Loucy (cell line): Measurements from ENCODE around the gene ADGRL4.
"Not testable (repeated sequence)": the region's sequence is repeated elsewhere in the genome, so short reads cannot be mapped to it uniquely, and the experiment has no call there.

Experiments used
- H2AFZ ChIP-seq: fragments of 200-600 bp; sonication (generic); 2 replicates; pipeline ENCODE4 v1.6.0; 2016; ENCODE audit warnings: antibody characterized with exemption, mild to moderate bottlenecking, low read length, moderate library complexity
- H3F3A ChIP-seq: fragments of 200-600 bp; 2 replicates; pipeline ENCODE4 v1.6.0; 2016; ENCODE audit warnings: antibody characterized with exemption, low read depth, mild to moderate bottlenecking
- H3K27me3 ChIP-seq: fragments of 200-600 bp; sonication (generic); 2 replicates; pipeline ENCODE4 v1.6.1; 2014; ENCODE audit warnings: low read length, mild to moderate bottlenecking; ENCODE audit not compliant: insufficient read depth, poor library complexity, severe bottlenecking
- H3K36me3 ChIP-seq: fragments of 200-600 bp; sonication (generic); 2 replicates; pipeline ENCODE4 v1.6.1; 2016; ENCODE audit warnings: low read length; ENCODE audit not compliant: insufficient read depth
- H3K4me1 ChIP-seq: fragments of 200-600 bp; sonication (generic); 2 replicates; pipeline ENCODE4 v1.5.1; 2014; ENCODE audit warnings: low read length, mild to moderate bottlenecking; ENCODE audit not compliant: insufficient read depth, poor library complexity, severe bottlenecking
- H3K4me2 ChIP-seq: fragments of 200-600 bp; sonication (generic); 2 replicates; pipeline ENCODE4 v1.6.0; 2014; ENCODE audit warnings: antibody characterized with exemption, low read length, low read depth, mild to moderate bottlenecking; ENCODE audit not compliant: poor library complexity, severe bottlenecking
- H3K4me3 ChIP-seq: fragments of 200-600 bp; sonication (generic); 2 replicates; pipeline ENCODE4 v1.5.1; 2014; ENCODE audit warnings: low read length, mild to moderate bottlenecking, mixed read lengths; ENCODE audit not compliant: poor library complexity, severe bottlenecking
- H3K79me2 ChIP-seq: fragments of 200-600 bp; sonication (generic); 2 replicates; pipeline ENCODE4 v1.6.1; 2014; ENCODE audit warnings: low read length; ENCODE audit not compliant: insufficient read depth
- H3K9ac ChIP-seq: fragments of 200-600 bp; sonication (generic); 2 replicates; pipeline ENCODE4 v1.6.0; 2014; ENCODE audit warnings: mild to moderate bottlenecking, low read depth, low read length, moderate library complexity; ENCODE audit not compliant: poor library complexity, severe bottlenecking
- H3K9me2 ChIP-seq: fragments of 200-600 bp; sonication (generic); replicated peaks from 2 replicates; pipeline ENCODE4 v1.6.1; 2016; ENCODE audit warnings: low read depth, low read length, mixed read lengths
- H3K9me3 ChIP-seq: fragments of 200-600 bp; sonication (generic); 2 replicates; pipeline ENCODE4 v1.6.1; 2014; ENCODE audit warnings: mild to moderate bottlenecking, antibody characterized with exemption, low read length, low read depth; ENCODE audit not compliant: insufficient read depth
- H4K20me1 ChIP-seq: fragments of 200-600 bp; sonication (generic); 2 replicates; pipeline ENCODE4 v1.6.0; 2014; ENCODE audit warnings: antibody characterized with exemption, low read length, mild to moderate bottlenecking; ENCODE audit not compliant: insufficient read depth, poor library complexity, severe bottlenecking
- CTCF ChIP-seq: fragments of 200-600 bp; sonication (generic); conservative IDR thresholded peaks from 2 replicates; pipeline ENCODE4 v1.5.1; 2014; ENCODE audit warnings: mild to moderate bottlenecking, antibody characterized with exemption, low read length
- EZH2phosphoT487 ChIP-seq: fragments of 200-600 bp; IDR thresholded peaks from 2 replicates; pipeline ENCODE4 v1.6.1; 2018; ENCODE audit warnings: antibody characterized with exemption, mild to moderate bottlenecking, moderate library complexity, borderline replicate concordance

The ADGRL4 gene

GRCh38 chr1:78987042-78987441 is 19.5 kb downstream of the ADGRL4 start:
- H3F3A ChIP-seq: no peaks in the 10 kb centered on the region
- H3K36me3 ChIP-seq: no peaks in the 10 kb centered on the region
- TF ChIP-seq EZH2phosphoT487: no peak
- H3K4me3 ChIP-seq: no peak overlapping the region
- no peaks in the 10 kb centered on the region for H3K9me3 ChIP-seq
- H3K4me1 ChIP-seq: no peaks in the 10 kb centered on the region
- no peak overlapping the region for H2AFZ ChIP-seq
- H3K9ac ChIP-seq: no peak overlapping the region
- H3K27me3 ChIP-seq: no peaks in the 10 kb centered on the region
- H3K79me2 ChIP-seq: no peaks in the 10 kb centered on the region
- no peak overlapping the region for H3K4me2 ChIP-seq
- no peaks in the 10 kb centered on the region for H4K20me1 ChIP-seq
- no peaks in the 10 kb centered on the region for H3K9me2 ChIP-seq

GRCh38 chr1:78980511-78980910 is 26.0 kb downstream of the ADGRL4 start:
- no peak overlapping the region for H3K4me3 ChIP-seq
- no peak overlapping the region for H3K9ac ChIP-seq
- TF ChIP-seq CTCF (no peak), EZH2phosphoT487 (no peak)
- H3K4me2 ChIP-seq: no peak overlapping the region
- no peaks in the 10 kb centered on the region for H3K36me3 ChIP-seq
- H3K4me1 ChIP-seq: no peaks in the 10 kb centered on the region
- no peaks in the 10 kb centered on the region for H3K79me2 ChIP-seq
- H4K20me1 ChIP-seq: no peaks in the 10 kb centered on the region
- no peaks in the 10 kb centered on the region for H3K9me3 ChIP-seq
- H2AFZ ChIP-seq: no peak overlapping the region
- H3F3A ChIP-seq: no peaks in the 10 kb centered on the region
- H3K27me3 ChIP-seq: no peaks in the 10 kb centered on the region
- H3K9me2 ChIP-seq: no peaks in the 10 kb centered on the region

- no peaks in the 10 kb centered on the region for H3K9me2 ChIP-seq
- no peak for TF ChIP-seq EZH2phosphoT487
- H3F3A ChIP-seq: no peaks in the 10 kb centered on the region
- no peaks in the 10 kb centered on the region for H3K4me1 ChIP-seq
- no peak overlapping the region for H3K4me2 ChIP-seq
- H3K27me3 ChIP-seq: no peaks in the 10 kb centered on the region
- no peak overlapping the region for H3K9ac ChIP-seq
- H3K4me3 ChIP-seq: no peak overlapping the region
- H3K36me3 ChIP-seq: no peaks in the 10 kb centered on the region
- H3K79me2 ChIP-seq: no peaks in the 10 kb centered on the region
- H2AFZ ChIP-seq: no peak overlapping the region
- H3K9me3 ChIP-seq: no peaks in the 10 kb centered on the region
- no peaks in the 10 kb centered on the region for H4K20me1 ChIP-seq
Measured at GRCh38 chr1:78972723-78973122, 33.8 kb downstream of the ADGRL4 start.

GRCh38 chr1:78967091-78967490 is 39.4 kb downstream of the ADGRL4 start:
- H3K79me2 ChIP-seq, H4K20me1 ChIP-seq, H3F3A ChIP-seq, H2AFZ ChIP-seq, H3K9me3 ChIP-seq, H3K4me3 ChIP-seq, H3K36me3 ChIP-seq, H3K9ac ChIP-seq, H3K4me1 ChIP-seq, H3K27me3 ChIP-seq, H3K9me2 ChIP-seq, H3K4me2 ChIP-seq: not testable (repeated sequence)

GRCh38 chr1:78958711-78959110 is 47.8 kb downstream of the ADGRL4 start:
- Histone ChIP-seq H3K27me3 (no peaks in the 10 kb centered on the region), H3K4me3 (no peak overlapping the region), H3K4me2 (no peak overlapping the region), H3K79me2 (no peaks in the 10 kb centered on the region), H4K20me1 (no peaks in the 10 kb centered on the region), H3K4me1 (no peaks in the 10 kb centered on the region), H3K9ac (no peak overlapping the region), H3F3A (no peaks in the 10 kb centered on the region), H3K9me2 (no peaks in the 10 kb centered on the region), H3K9me3 (no peaks in the 10 kb centered on the region; the same call in 1 of the 2 replicates), H2AFZ (no peak overlapping the region), H3K36me3 (no peaks in the 10 kb centered on the region)
- TF ChIP-seq EZH2phosphoT487: no peak
